Mesendoderm (in vitro differentiated cells): ENCODE measurements around the gene MSN.

Experiments
- DNase-seq: peaks from one replicate; pipeline ENCODE4 v3.0.0; 2013
- H2AK5ac ChIP-seq: 2 replicates; pipeline ENCODE4 v1.6.1; 2013; ENCODE audit warnings: low read length, inconsistent platforms
- H2BK120ac ChIP-seq: 2 replicates; pipeline ENCODE4 v1.6.1; 2013; ENCODE audit warnings: low read depth, mild to moderate bottlenecking, low read length, moderate library complexity, mixed read lengths
- H2BK15ac ChIP-seq: replicated peaks from 2 replicates; pipeline ENCODE4 v1.6.1; 2013; ENCODE audit warnings: low read depth, mild to moderate bottlenecking, moderate library complexity
- H2BK5ac ChIP-seq: 2 replicates; pipeline ENCODE4 v1.6.1; 2013; ENCODE audit warnings: low read length, inconsistent platforms
- H3K18ac ChIP-seq: 2 replicates; pipeline ENCODE4 v1.6.1; 2013; ENCODE audit warnings: mild to moderate bottlenecking, low read length, mixed read lengths
- H3K23ac ChIP-seq: one replicate; pipeline ENCODE4 v1.6.1; 2013; ENCODE audit warnings: low read length
- H3K27ac ChIP-seq: 2 replicates; pipeline ENCODE4 v1.5.1; 2013; ENCODE audit warnings: low read depth, mild to moderate bottlenecking, inconsistent platforms, low read length, moderate library complexity
- H3K27me3 ChIP-seq: 2 replicates; pipeline ENCODE4 v1.6.1; 2013; ENCODE audit warnings: low read length, control low read depth, mild to moderate bottlenecking, inconsistent platforms; ENCODE audit not compliant: insufficient read depth, poor library complexity
- H3K36me3 ChIP-seq: 2 replicates; pipeline ENCODE4 v1.6.1; 2013; ENCODE audit warnings: low read length, inconsistent platforms; ENCODE audit not compliant: control insufficient read depth, insufficient read depth
- H3K4ac ChIP-seq: one replicate; pipeline ENCODE4 v1.6.1; 2013; ENCODE audit warnings: low read depth, mild to moderate bottlenecking, low read length, moderate library complexity
- H3K4me1 ChIP-seq: 2 replicates; pipeline ENCODE4 v1.6.1; 2013; ENCODE audit warnings: low read depth, low read length, inconsistent platforms; ENCODE audit not compliant: control insufficient read depth
- H3K4me2 ChIP-seq: 2 replicates; pipeline ENCODE4 v1.6.1; 2013; ENCODE audit warnings: low read length
- H3K4me3 ChIP-seq: 2 replicates; pipeline ENCODE4 v1.5.1; 2013; ENCODE audit warnings: mild to moderate bottlenecking, low read length
- H3K56ac ChIP-seq: one replicate; pipeline ENCODE4 v1.6.1; 2013; ENCODE audit warnings: low read length
- H3K79me1 ChIP-seq: 2 replicates; pipeline ENCODE4 v1.6.1; 2013; ENCODE audit warnings: low read length, inconsistent platforms
- H3K79me2 ChIP-seq: 2 replicates; pipeline ENCODE4 v1.6.1; 2013; ENCODE audit warnings: mild to moderate bottlenecking, low read length; ENCODE audit not compliant: control insufficient read depth, insufficient read depth
- H3K9ac ChIP-seq: 2 replicates; pipeline ENCODE4 v1.6.1; 2013; ENCODE audit warnings: low read length, inconsistent platforms
- H4K5ac ChIP-seq: one replicate; pipeline ENCODE4 v1.6.1; 2013; ENCODE audit warnings: low read length
- H4K8ac ChIP-seq: one replicate; pipeline ENCODE4 v1.6.1; 2013; ENCODE audit warnings: low read depth, mild to moderate bottlenecking, control low read depth, low read length, moderate library complexity
- WGBS: extraction: QIAGEN DNeasy Blood & Tissue Kit; methylation state at CpG from one replicate; pipeline ENCODE4 v1.1.7; 2013; ENCODE audit warnings: low lambda C conversion rate, missing lambda C conversion rate; ENCODE audit not compliant: insufficient coverage; ENCODE audit errors: extremely low coverage; 5-methylcytosine and 5-hydroxymethylcytosine counted together

MSN gene

GRCh38 chrX:65745427-65745826 lies 78.0 kb downstream of the MSN start:
- no peak overlapping the region for H4K8ac ChIP-seq
- no peaks in the 10 kb centered on the region for H3K79me2 ChIP-seq
- no peaks in the 10 kb centered on the region for H3K4me1 ChIP-seq

DNA sequence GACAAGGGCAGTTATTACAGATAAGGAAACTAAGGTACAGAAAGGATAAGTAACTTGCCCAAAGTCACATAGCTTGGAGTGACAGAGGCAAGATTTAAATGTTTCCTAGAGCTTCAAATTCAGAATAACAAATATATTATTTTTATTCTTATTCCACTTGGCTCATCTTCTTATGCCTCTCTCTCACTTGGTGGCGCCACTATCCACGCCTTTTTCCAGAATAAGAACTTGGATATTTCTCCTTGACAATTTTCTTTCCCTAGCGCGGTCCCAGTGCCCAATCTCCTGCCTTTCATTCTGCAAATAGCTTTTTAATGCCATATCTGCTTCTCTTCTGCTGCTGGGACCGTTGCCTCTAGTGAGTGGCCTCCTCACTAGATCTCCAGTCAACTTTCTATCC lies 78.5 kb downstream of the MSN start:
- no peaks in the 10 kb centered on the region for H3K79me1 ChIP-seq
- H3K4ac ChIP-seq: no peak overlapping the region
- H3K4me1 ChIP-seq: no peaks in the 10 kb centered on the region
- no peak overlapping the region for H3K4me3 ChIP-seq
- H2BK120ac ChIP-seq: no peak overlapping the region
- no peak overlapping the region for H2BK15ac ChIP-seq
- no peak overlapping the region for H3K23ac ChIP-seq
- H2BK5ac ChIP-seq: no peak overlapping the region
- no peak overlapping the region for H3K9ac ChIP-seq
- no CpG with 5 or more reads among the region's 5 CpGs for WGBS
- no peak overlapping the region for H2AK5ac ChIP-seq
- H3K27ac ChIP-seq: no peak overlapping the region
- peak; percentile 18 for DNase-seq
- no peaks in the 10 kb centered on the region for H3K79me2 ChIP-seq
- no peak overlapping the region for H4K8ac ChIP-seq
- H4K5ac ChIP-seq: no peak overlapping the region
- H3K36me3 ChIP-seq: no peaks in the 10 kb centered on the region
- H3K56ac ChIP-seq: peak overlapping the region; percentile 25
- no peaks in the 10 kb centered on the region for H3K27me3 ChIP-seq
- H3K4me2 ChIP-seq: no peak overlapping the region
- H3K18ac ChIP-seq: no peak overlapping the region

More at GRCh38 chrX:65745427-65745826, 78.0 kb downstream of the MSN start:
- Histone ChIP-seq H2BK120ac (no peak overlapping the region), H3K4ac (no peak overlapping the region), H3K36me3 (no peaks in the 10 kb centered on the region), H3K27me3 (no peaks in the 10 kb centered on the region), H3K4me3 (no peak overlapping the region), H2BK5ac (no peak overlapping the region), H4K5ac (no peak overlapping the region), H3K23ac (no peak overlapping the region), H3K79me1 (no peaks in the 10 kb centered on the region), H3K27ac (no peak overlapping the region), H2BK15ac (no peak overlapping the region), H2AK5ac (no peak overlapping the region), H3K9ac (no peak overlapping the region), H3K56ac (no peak overlapping the region), H3K18ac (no peak overlapping the region), H3K4me2 (no peak overlapping the region)
- WGBS: no CpG with 5 or more reads among the region's 6 CpGs
- DNase-seq: no peak

- H3K79me1 ChIP-seq: no peaks in the 10 kb centered on the region
- no peak overlapping the region for H4K8ac ChIP-seq
- no peak overlapping the region for H3K18ac ChIP-seq
- no peak overlapping the region for H2BK15ac ChIP-seq
- no peak overlapping the region for H3K4ac ChIP-seq
- no peak overlapping the region for H4K5ac ChIP-seq
- no CpG with 5 or more reads among the region's 6 CpGs for WGBS
- no peak overlapping the region for H2BK5ac ChIP-seq
- no peak overlapping the region for H3K4me2 ChIP-seq
- H2AK5ac ChIP-seq: no peak overlapping the region
- H3K56ac ChIP-seq: no peak overlapping the region
- no peaks in the 10 kb centered on the region for H3K4me1 ChIP-seq
- H2BK120ac ChIP-seq: no peak overlapping the region
- no peak for DNase-seq
- H3K9ac ChIP-seq: no peak overlapping the region
- H3K27ac ChIP-seq: no peak overlapping the region
- no peak overlapping the region for H3K23ac ChIP-seq
- no peaks in the 10 kb centered on the region for H3K36me3 ChIP-seq
- H3K27me3 ChIP-seq: no peaks in the 10 kb centered on the region
- no peaks in the 10 kb centered on the region for H3K79me2 ChIP-seq
- no peak overlapping the region for H3K4me3 ChIP-seq
Measured at GRCh38 chrX:65750674-65751469, 83.4 kb downstream of the MSN start.

DNA sequence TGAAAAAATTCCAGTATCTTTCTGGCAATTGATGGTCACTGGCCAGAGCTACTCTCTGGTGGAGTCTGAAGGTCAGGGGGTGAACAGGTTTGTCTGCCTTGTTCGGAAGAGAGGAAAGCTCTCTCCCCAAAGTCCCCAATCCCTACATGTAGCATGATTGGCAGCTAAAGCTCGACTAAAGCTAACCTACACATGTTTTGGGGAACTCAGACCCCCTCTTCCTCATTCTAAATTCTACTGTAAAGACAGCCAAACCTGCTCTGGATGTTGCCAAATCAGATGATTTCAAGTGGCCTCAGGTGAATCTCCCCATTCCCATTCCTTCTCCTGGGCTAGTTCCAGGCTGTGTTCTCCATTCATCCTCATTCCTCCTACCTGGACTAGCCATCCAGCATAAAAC lies 84.1 kb downstream of the MSN start:
- no peak overlapping the region for H3K56ac ChIP-seq
- H2AK5ac ChIP-seq: no peak overlapping the region
- H3K4me2 ChIP-seq: no peak overlapping the region
- no peak for DNase-seq
- H3K36me3 ChIP-seq: no peaks in the 10 kb centered on the region
- H3K18ac ChIP-seq: no peak overlapping the region
- no peak overlapping the region for H4K5ac ChIP-seq
- H4K8ac ChIP-seq: no peak overlapping the region
- no peaks in the 10 kb centered on the region for H3K27me3 ChIP-seq
- no peak overlapping the region for H3K23ac ChIP-seq
- no CpG with 5 or more reads among the region's 2 CpGs for WGBS
- H3K4ac ChIP-seq: no peak overlapping the region
- H3K4me1 ChIP-seq: no peaks in the 10 kb centered on the region
- H2BK15ac ChIP-seq: no peak overlapping the region
- no peak overlapping the region for H2BK120ac ChIP-seq
- no peaks in the 10 kb centered on the region for H3K79me1 ChIP-seq
- H3K4me3 ChIP-seq: no peak overlapping the region
- no peak overlapping the region for H2BK5ac ChIP-seq
- H3K79me2 ChIP-seq: no peaks in the 10 kb centered on the region
- no peak overlapping the region for H3K27ac ChIP-seq
- H3K9ac ChIP-seq: no peak overlapping the region

GRCh38 chrX:65752294-65752693 lies 84.8 kb downstream of the MSN start:
- no peak for DNase-seq
- H2BK120ac ChIP-seq: no peak overlapping the region
- H4K5ac ChIP-seq: no peak overlapping the region
- no peak overlapping the region for H3K23ac ChIP-seq
- H3K79me2 ChIP-seq: no peaks in the 10 kb centered on the region
- H3K27me3 ChIP-seq: no peaks in the 10 kb centered on the region
- no peak overlapping the region for H2BK15ac ChIP-seq
- no peak overlapping the region for H2BK5ac ChIP-seq
- H3K4ac ChIP-seq: no peak overlapping the region
- no peak overlapping the region for H3K56ac ChIP-seq
- no peak overlapping the region for H2AK5ac ChIP-seq
- H4K8ac ChIP-seq: no peak overlapping the region
- no peak overlapping the region for H3K4me2 ChIP-seq
- H3K27ac ChIP-seq: no peak overlapping the region
- no peaks in the 10 kb centered on the region for H3K79me1 ChIP-seq
- H3K9ac ChIP-seq: no peak overlapping the region
- no peak overlapping the region for H3K18ac ChIP-seq
- H3K4me1 ChIP-seq: no peaks in the 10 kb centered on the region
- no peak overlapping the region for H3K4me3 ChIP-seq
- no peaks in the 10 kb centered on the region for H3K36me3 ChIP-seq
- no CpG with 5 or more reads among the region's 3 CpGs for WGBS

GRCh38 chrX:65755786-65756185 lies 88.3 kb downstream of the MSN start:
- Histone ChIP-seq H3K4ac (no peak overlapping the region), H3K9ac (no peak overlapping the region), H3K27me3 (no peaks in the 10 kb centered on the region), H2AK5ac (no peak overlapping the region), H3K23ac (no peak overlapping the region), H3K36me3 (no peaks in the 10 kb centered on the region), H2BK15ac (no peak overlapping the region), H3K79me2 (no peaks in the 10 kb centered on the region), H3K27ac (no peak overlapping the region), H3K4me3 (no peak overlapping the region), H3K4me1 (no peaks in the 10 kb centered on the region), H4K8ac (no peak overlapping the region), H4K5ac (no peak overlapping the region), H3K56ac (no peak overlapping the region), H3K4me2 (no peak overlapping the region), H2BK120ac (no peak overlapping the region), H3K79me1 (no peaks in the 10 kb centered on the region), H2BK5ac (no peak overlapping the region), H3K18ac (no peak overlapping the region)
- DNase-seq: no peak
- no CpG with 5 or more reads among the region's 3 CpGs for WGBS
